Measurements from ENCODE around the gene SLCO4C1. TPM values are rescaled to one million over a fixed set of nuclear protein-coding genes. Genes with fewer than 3 reads are reported as not detected.

The SLCO4C1 gene
- total RNA-seq, 1 donor, result 2.5 TPM

DNA sequence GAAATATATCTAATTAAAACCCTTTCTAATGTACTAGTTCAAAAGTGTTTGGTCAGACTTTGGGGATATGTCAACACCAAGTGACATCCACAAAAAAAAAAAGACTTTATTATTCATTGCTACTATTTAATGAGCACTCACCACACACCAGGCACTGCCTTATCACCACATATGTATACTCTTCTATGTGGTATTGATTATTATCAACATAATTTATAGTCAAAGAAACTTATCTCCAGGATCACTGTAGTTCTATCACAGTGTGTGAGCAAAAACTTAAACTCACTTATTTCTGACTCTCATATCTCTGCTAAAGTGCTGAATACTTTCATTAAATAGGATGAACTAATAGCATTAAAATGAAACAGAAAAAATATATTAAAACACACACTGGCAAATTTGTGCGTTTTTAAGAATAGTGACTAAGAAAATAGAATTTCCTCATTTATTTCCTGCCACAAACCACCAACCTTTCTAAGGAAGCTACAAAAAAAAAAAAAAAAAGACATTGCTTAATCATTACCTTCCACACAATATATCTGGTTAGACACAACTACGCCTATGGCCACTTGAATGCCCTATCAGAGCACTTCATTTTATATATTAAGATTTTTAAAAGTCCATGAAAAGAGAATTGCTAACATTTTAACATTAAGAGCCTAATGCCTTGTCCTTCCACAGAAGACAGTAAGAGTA is 12.8 kb downstream of the SLCO4C1 start:
- no peak overlapping the region for H3K4me2 ChIP-seq (ENCODE audit: insufficient read depth, low read length)
- H3K4me3 ChIP-seq (ENCODE audit: insufficient read depth, low read length), result no peak overlapping the region
- TF ChIP-seq, protein P1, sequence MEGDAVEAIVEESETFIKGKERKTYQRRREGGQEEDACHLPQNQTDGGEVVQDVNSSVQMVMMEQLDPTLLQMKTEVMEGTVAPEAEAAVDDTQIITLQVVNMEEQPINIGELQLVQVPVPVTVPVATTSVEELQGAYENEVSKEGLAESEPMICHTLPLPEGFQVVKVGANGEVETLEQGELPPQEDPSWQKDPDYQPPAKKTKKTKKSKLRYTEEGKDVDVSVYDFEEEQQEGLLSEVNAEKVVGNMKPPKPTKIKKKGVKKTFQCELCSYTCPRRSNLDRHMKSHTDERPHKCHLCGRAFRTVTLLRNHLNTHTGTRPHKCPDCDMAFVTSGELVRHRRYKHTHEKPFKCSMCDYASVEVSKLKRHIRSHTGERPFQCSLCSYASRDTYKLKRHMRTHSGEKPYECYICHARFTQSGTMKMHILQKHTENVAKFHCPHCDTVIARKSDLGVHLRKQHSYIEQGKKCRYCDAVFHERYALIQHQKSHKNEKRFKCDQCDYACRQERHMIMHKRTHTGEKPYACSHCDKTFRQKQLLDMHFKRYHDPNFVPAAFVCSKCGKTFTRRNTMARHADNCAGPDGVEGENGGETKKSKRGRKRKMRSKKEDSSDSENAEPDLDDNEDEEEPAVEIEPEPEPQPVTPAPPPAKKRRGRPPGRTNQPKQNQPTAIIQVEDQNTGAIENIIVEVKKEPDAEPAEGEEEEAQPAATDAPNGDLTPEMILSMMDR (IDR thresholded peaks at IDR 0.05; ENCODE audit: extremely low read depth, low read depth, low read length), result no peak
- no peak overlapping the region for H3K27ac ChIP-seq (ENCODE audit: low read depth, low read length)
- no peaks in the 10 kb centered on the region for H4K20me1 ChIP-seq (ENCODE audit: insufficient read depth, low read length)
- no peak overlapping the region for H2AFZ ChIP-seq (ENCODE audit: low read length)
- DNase-seq (ENCODE audit: insufficient read length, low spot score, missing footprints), result no peak
- no peaks in the 10 kb centered on the region for H3K4me1 ChIP-seq (ENCODE audit: insufficient read depth, low read length)
- no peaks in the 10 kb centered on the region for H3K27me3 ChIP-seq (ENCODE audit: insufficient read depth, low read length)
- no peaks in the 10 kb centered on the region for H3K36me3 ChIP-seq (ENCODE audit: insufficient read depth, low read length)
- H3K9me3 ChIP-seq (ENCODE audit: low read depth, low read length), result no peaks in the 10 kb centered on the region
- no peaks in the 10 kb centered on the region for H3K79me2 ChIP-seq (ENCODE audit: insufficient read depth, low read length)

DNA sequence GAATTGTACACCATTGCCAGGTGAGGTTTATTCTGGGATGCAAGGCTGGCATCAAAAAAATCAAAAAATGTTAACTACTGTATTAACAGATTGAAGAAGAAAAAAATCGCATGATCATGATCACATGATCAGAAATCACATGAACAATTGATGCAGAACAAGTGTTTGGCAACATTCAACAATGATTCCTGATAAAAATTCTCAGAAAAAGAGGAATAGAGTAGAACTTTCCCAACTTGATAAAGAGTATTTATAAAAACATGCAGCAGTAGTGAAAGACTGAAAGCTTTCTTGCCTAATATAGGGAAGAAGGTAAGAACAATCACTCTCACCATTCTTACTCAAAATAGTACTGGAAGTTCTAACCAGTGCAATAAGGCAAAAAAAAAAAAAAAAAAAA is 16.4 kb downstream of the SLCO4C1 start:
- Histone ChIP-seq H3K4me3 (ENCODE audit: insufficient read depth, low read length) (no peak overlapping the region), H3K27ac (ENCODE audit: low read depth, low read length) (no peak overlapping the region), H3K9me3 (ENCODE audit: low read depth, low read length) (peaks cover under 1% of the 10 kb centered on the region), H3K4me2 (ENCODE audit: insufficient read depth, low read length) (no peak overlapping the region), H3K4me1 (ENCODE audit: insufficient read depth, low read length) (no peaks in the 10 kb centered on the region), H2AFZ (ENCODE audit: low read length) (no peak overlapping the region), H4K20me1 (ENCODE audit: insufficient read depth, low read length) (no peaks in the 10 kb centered on the region), H3K36me3 (ENCODE audit: insufficient read depth, low read length) (no peaks in the 10 kb centered on the region), H3K79me2 (ENCODE audit: insufficient read depth, low read length) (no peaks in the 10 kb centered on the region), H3K27me3 (ENCODE audit: insufficient read depth, low read length) (no peaks in the 10 kb centered on the region)
- no peak for DNase-seq (ENCODE audit: insufficient read length, low spot score, missing footprints)
- TF ChIP-seq, protein P1 (IDR thresholded peaks at IDR 0.05; ENCODE audit: extremely low read depth, low read depth, low read length), result no peak

- DNase-seq (ENCODE audit: insufficient read length, low spot score, missing footprints), result no peak
- TF ChIP-seq, protein P1 (IDR thresholded peaks at IDR 0.05; ENCODE audit: extremely low read depth, low read depth, low read length), result no peak
- H3K4me2 ChIP-seq (ENCODE audit: insufficient read depth, low read length), result no peak overlapping the region
- H3K4me3 ChIP-seq (ENCODE audit: insufficient read depth, low read length), result no peak overlapping the region
- no peaks in the 10 kb centered on the region for H3K36me3 ChIP-seq (ENCODE audit: insufficient read depth, low read length)
- no peak overlapping the region for H3K27ac ChIP-seq (ENCODE audit: low read depth, low read length)
- H3K4me1 ChIP-seq (ENCODE audit: insufficient read depth, low read length), result no peaks in the 10 kb centered on the region
- no peak overlapping the region for H2AFZ ChIP-seq (ENCODE audit: low read length)
- no peaks in the 10 kb centered on the region for H3K79me2 ChIP-seq (ENCODE audit: insufficient read depth, low read length)
- H3K9me3 ChIP-seq (ENCODE audit: low read depth, low read length), result peaks cover 4% of the 10 kb centered on the region
- H3K27me3 ChIP-seq (ENCODE audit: insufficient read depth, low read length), result no peaks in the 10 kb centered on the region
- H4K20me1 ChIP-seq (ENCODE audit: insufficient read depth, low read length), result no peaks in the 10 kb centered on the region
Measured at GRCh38 chr5:102278231-102278630, 17.9 kb downstream of the SLCO4C1 start.

- Histone ChIP-seq H3K36me3 (ENCODE audit: insufficient read depth, low read length) (no peaks in the 10 kb centered on the region), H3K27ac (ENCODE audit: low read depth, low read length) (no peak overlapping the region), H4K20me1 (ENCODE audit: insufficient read depth, low read length) (no peaks in the 10 kb centered on the region), H3K4me3 (ENCODE audit: insufficient read depth, low read length) (no peak overlapping the region), H2AFZ (ENCODE audit: low read length) (no peak overlapping the region), H3K9me3 (ENCODE audit: low read depth, low read length) (peaks cover 4% of the 10 kb centered on the region), H3K4me2 (ENCODE audit: insufficient read depth, low read length) (no peak overlapping the region), H3K4me1 (ENCODE audit: insufficient read depth, low read length) (no peaks in the 10 kb centered on the region), H3K79me2 (ENCODE audit: insufficient read depth, low read length) (no peaks in the 10 kb centered on the region), H3K27me3 (ENCODE audit: insufficient read depth, low read length) (no peaks in the 10 kb centered on the region)
- DNase-seq (ENCODE audit: insufficient read length, low spot score, missing footprints), result no peak
- TF ChIP-seq, protein P1 (IDR thresholded peaks at IDR 0.05; ENCODE audit: extremely low read depth, low read depth, low read length), result no peak
Measured at GRCh38 chr5:102277144-102277543, 18.9 kb downstream of the SLCO4C1 start.
